ENCODE results near the gene WSCD2.

WSCD2 gene

GRCh38 chr12:108128221-108129016 lies 669 bp upstream of the WSCD2 start:
- no peak for DNase-seq

- no peak for DNase-seq
These were observed 1.9 kb downstream of the WSCD2 start for GRCh38 chr12:108131035-108131434.

GRCh38 chr12:108131657-108132126 lies 2.6 kb downstream of the WSCD2 start:
- DNase-seq, result no peak

- no peak for DNase-seq
These were observed 4.4 kb downstream of the WSCD2 start for GRCh38 chr12:108133482-108133881.

GRCh38 chr12:108134744-108135143 lies 5.7 kb downstream of the WSCD2 start:
- no peak for DNase-seq

GRCh38 chr12:108135627-108136026 lies 6.5 kb downstream of the WSCD2 start:
- no peak for DNase-seq

- no peak for DNase-seq
These were observed 7.6 kb downstream of the WSCD2 start for GRCh38 chr12:108136697-108137096.

GRCh38 chr12:108139454-108139853 lies 10.4 kb downstream of the WSCD2 start:
- no peak for DNase-seq

- DNase-seq, result no peak
These were observed 11.4 kb downstream of the WSCD2 start for GRCh38 chr12:108140501-108140900.

GRCh38 chr12:108141600-108142130 lies 12.6 kb downstream of the WSCD2 start:
- DNase-seq, result no peak

GRCh38 chr12:108143144-108143543 lies 14.1 kb downstream of the WSCD2 start:
- no peak for DNase-seq

- DNase-seq, result no peak
These were observed 15.0 kb downstream of the WSCD2 start for GRCh38 chr12:108144080-108144479.

GRCh38 chr12:108145011-108145410 lies 15.9 kb downstream of the WSCD2 start:
- DNase-seq, result no peak

GRCh38 chr12:108146035-108146893 lies 17.2 kb downstream of the WSCD2 start:
- DNase-seq, result no peak

- DNase-seq, result no peak
These were observed 18.2 kb downstream of the WSCD2 start for GRCh38 chr12:108147279-108147678.

- no peak for DNase-seq
These were observed 19.5 kb downstream of the WSCD2 start for GRCh38 chr12:108148521-108149074.

- DNase-seq, result no peak
These were observed 21.3 kb downstream of the WSCD2 start for GRCh38 chr12:108150436-108150835.

- DNase-seq, result no peak
These were observed 22.6 kb downstream of the WSCD2 start for GRCh38 chr12:108151533-108152169.

GRCh38 chr12:108152170-108152538 lies 23.1 kb downstream of the WSCD2 start:
- no peak for DNase-seq

GRCh38 chr12:108156717-108157116 lies 27.6 kb downstream of the WSCD2 start:
- DNase-seq, result no peak

- no peak for DNase-seq
These were observed 28.9 kb downstream of the WSCD2 start for GRCh38 chr12:108157870-108158459.

GRCh38 chr12:108162207-108162606 lies 33.1 kb downstream of the WSCD2 start:
- DNase-seq, result no peak
